ENCODE measurements around the gene SRMS.
"Not testable (repeated sequence)": the region's sequence is repeated elsewhere in the genome, so short reads cannot be mapped to it uniquely, and the experiment has no call there.

Gene SRMS

DNA sequence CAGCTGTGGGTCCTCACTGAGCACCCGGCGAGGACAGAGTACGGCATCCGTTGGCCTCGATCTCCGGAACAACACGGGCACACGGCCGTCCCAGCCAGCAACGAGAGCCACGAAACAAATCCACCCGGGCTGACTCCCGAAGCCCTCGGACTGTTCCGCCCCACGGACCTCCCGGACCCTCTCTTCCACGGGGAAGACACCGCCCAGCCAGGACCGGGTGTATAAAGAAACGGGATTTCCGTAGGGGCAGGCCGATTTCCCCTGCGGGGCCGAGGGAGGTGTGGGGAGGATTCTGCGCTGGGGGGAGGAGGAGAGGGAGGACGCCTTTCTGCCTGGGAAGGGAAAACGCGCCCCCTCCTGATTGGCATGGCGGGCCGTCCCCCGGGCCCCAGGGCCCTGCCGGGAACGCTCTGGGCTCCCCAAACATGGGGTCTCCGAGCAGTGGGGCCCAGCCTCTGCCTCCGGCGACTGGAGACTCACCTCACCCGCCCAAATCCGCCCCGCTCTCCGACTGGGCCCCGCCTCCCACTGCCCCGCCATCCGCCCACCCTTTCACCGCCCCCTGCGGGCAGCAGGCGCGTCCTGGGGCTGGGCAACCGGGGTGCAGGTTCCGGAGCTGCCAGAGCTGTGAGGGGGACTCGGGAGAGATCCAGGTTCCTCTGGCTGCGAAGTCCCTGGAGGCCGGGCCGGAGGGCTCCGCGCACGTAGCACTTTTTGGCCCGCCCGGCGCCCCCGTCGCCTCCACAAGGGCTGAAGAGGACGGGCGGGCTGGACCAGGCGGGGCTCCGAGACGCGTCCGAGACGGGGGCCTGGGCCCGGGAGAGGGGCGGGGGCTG lies 27.7 kb downstream of the SRMS start:
- DNase-seq, result peak; percentile 53

DNA sequence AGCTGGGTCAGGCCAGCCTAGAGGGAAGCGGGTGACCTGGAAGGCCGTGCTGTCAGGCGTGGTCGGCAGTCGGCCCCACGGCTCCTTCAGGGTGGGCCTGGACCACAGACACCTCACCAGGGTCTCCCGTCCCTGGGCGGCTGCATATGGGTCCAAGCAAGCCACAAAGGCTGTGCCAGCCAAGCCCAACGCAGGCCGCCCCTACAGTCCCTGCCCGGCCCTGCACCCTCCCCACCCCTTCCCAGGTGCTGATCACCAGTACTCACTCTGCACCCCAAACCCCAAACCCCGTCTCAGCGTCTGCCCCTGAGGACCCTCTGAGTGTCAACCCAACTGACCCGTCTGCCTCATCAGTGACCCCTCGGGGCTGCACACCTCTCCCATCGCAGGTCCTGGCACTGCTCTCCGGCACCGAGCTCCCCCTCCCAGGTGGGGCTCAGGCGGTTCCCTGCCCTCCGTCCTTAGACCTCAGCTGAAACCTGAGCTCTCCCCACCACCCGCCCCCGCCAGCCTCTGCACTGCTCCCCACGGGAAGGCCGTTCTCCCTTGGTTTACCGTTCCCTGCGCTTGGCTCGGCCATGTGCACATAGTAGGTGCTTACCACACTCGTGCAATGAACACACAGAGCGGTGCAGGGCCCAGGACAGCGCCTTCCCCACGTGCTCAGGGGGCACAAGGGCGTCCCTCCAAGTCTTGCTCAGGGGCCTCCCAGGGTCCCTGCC lies 28.4 kb downstream of the SRMS start:
- DNase-seq, result no peak

DNA sequence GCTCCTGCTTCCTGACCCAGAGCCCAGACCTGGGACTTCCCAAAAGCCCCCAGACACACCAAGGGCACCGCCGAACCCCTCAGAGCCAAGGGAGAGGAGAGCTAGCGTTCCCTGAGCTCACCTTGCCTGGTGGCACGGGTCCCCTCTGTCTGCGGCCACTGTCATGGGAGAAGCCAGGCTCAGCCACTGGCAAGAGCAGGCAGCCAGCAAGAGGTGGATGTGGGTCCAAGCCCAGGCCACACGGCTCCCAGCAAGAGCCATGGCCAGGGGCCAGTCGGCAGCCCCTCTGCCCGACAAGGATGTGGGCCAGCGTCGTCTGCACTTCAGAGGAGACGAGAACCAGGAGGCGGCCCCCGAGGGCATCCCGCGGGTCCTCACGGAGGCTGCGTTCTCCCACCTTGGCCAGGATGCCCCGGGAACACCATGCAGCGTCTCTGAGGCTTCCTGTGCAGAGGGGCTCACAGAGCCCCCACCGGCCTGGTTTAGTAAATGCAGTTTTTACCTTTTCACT lies 29.1 kb downstream of the SRMS start:
- DNase-seq, result no peak

DNA sequence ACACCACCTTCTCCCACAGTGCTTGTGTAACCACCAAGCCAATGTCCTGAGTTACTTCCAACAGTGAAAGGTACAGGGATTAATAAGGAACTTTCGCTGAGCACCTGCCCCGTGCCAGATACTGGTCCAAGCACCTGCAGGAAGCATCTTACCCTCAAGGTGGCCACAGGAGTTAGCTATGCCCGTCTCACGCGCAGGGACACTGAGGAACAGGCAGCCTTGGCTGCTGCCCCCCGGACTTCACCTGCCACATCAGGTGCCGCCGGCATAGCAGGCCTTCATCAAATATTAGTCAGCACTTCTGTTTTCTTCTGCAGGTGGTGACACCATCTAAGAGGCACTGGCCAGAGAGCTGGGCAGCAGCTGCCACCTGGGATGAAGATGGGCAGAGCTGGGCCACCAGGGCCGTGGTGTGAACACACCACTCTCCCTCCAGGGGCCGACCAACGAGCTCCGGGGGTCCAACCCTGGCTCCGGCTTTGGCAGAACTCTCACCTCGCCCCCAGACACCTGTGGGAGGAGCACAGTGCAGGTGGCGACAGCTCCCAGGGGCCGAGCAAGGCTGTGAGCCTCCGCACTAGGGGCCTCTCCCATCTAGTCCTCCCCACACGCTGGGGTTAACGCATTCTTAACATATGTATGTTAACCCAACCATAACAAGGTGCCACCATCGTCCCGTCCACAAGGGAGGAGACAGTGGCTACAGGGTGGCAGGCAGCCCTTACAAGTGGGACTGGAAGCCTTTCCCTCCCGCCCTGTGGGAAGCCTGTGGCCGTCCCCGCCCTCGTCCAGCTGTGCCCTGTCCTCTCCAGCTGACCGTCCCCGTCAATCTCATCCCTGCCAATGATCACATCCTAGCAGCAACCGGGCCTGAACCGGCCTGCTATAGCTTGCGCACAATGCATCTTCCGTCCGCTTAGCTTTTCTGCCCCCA lies 29.9 kb downstream of the SRMS start:
- DNase-seq, result no peak

DNA sequence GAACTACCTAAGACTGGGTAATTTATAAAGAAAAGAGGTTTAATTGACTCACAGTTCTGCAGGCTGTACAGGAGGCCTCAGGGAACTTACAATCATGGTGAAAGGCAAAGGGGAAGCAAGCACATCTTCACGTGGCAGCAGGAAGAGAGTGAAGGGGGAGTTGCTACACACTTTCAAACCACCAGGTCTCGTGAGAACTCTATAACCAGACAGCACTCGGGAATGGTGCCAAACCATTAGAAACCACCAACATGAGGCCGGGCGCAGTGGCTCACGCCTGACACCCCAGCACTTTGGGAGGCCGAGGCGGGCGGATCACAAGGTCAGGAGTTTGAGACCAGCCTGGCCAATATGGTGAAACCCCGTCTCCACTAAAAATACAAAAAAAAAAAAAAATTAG lies 33.0 kb downstream of the SRMS start:
- not testable (repeated sequence) for DNase-seq

DNA sequence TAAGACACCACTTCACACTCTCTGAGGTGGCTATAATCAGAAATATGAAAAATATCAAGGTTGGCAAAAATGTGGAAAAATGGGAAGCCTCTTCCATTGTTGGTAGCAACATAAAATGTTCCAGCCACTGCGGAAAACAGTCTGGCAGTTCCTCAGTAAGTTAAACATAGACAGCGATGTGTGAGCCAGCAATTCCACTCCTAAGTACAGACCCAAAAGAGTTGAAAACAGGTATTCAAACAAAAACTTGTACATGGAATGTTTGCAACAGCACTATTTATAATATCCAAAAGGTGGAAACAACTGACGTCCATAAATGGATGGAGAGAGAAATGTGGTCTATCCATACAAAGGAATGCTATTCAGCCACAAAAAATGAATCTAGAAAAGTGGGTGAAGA lies 34.3 kb downstream of the SRMS start:
- no peak for DNase-seq

DNA sequence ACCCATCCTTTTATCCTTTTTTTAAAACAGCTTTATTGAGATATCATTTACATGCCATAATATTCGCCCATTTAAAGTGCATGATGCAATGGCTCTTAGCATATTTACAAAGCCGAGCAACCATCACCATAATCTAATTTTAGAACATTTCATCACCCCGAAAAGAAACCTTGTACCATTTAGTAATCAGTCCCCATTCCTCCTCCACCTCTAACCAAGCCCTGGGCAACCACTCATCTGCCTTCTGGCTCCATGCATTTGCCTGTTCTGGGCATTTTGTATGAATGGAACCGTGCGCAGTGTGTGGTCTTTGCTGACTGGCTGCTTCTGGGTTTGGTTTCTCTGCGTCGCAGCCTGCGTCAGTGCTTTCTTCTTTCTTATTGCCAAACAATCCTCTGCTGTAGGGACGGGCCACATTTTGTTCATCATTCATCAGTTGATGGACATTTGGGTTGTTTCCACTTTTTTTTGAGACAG lies 38.4 kb downstream of the SRMS start:
- DNase-seq, result no peak

DNA sequence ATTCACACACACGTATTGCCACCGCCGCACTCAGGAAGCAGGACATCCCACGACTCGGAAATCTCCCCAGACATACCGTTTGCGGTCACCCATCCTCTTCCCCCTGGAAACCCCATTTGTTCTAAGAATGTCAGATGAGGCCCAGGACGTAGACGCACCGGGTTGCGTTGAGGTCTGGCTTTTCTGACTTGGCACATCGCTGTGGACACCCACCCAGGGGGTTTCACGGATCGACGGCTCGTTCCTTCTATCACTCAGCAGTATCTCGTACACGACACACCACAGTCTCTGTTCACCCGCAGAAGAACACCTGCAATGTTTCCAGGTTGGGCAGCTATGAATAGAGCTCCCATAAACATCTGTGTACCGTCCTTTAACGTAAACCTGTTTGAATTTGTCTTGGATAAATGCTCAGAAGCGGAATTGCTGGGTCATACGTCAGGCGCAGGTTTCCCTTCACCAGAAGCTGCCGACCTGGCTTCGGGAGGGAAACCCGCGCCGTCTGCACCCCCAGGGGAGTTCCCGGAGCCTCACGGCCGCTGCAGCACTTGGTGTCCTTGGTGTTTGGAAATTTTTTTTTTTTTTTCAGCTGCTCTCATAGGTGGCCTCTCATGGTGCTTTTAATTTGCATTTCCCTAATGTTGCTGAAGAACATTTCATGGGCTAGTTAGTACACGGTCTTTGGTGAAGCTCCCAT lies 39.3 kb downstream of the SRMS start:
- DNase-seq, result no peak

DNA sequence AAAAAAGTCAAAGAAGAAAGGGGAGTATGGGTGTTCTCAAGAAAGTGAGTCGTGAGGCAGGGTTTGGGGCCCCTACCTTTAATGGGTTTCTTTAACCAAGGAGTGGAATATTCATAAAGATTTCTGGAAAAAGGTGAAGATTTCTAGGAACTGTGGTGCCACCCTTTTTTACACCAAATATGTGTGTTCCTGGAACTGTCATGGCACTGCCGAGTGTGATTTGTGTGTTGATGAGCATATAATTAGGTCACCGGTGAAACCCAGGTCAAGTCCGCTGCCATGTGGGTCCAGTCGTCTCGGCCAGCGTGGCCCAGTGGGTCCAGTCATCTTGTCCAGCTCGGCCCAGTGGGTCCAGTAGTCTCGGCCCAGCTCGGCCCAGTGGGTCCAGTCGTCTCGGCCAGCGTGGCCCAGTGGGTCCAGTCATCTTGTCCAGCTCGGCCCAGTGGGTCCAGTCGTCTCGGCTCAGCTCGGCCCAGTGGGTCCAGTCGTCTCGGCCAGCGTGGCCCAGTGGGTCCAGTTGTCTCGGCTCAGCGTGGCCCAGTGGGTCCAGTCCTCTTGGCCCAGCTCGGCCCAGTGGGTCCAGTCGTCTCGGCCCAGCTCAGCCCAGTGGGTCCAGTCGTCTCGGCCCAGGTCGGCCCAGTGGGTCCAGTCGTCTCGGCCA lies 40.3 kb downstream of the SRMS start:
- no peak for DNase-seq

DNA sequence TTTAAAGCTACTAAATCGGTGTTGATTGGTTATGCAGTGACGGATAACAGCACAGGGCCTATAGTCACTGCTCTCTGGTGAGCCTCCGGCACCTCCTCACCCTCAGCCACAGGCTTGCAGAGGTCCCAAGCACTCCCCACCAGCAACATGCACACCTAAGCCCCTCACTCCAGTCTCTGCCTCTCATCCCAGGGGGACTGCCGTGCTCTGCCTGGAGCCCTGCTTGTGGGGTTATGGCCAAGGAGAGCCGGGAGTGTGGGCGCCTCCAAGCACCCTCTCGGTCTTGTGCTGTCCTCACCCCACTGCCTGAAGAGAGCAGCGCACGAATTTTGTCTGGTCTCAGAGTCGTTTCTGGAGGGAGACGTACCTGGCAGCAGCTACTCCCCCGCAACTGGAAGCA lies 41.8 kb downstream of the SRMS start:
- DNase-seq, result no peak

DNA sequence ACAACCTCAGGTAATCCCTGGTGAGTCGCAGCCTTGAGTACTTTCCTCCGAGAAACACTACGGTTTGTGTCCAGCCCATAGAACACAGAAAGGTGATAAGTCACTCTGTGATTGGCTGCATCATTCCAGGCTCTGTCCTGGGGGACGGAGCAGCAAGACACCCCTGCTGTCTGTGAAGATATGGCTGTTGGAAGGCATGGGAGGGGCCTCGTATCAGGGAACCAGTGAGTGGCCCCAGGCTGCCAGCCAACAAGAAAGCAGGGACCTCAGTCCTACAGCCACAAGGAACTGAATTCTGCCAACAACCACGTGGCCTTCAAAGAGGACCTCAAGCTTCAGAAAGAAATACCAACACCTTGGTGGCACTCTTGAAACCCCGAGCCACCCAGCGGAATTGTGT lies 42.3 kb downstream of the SRMS start:
- DNase-seq, result no peak

DNA sequence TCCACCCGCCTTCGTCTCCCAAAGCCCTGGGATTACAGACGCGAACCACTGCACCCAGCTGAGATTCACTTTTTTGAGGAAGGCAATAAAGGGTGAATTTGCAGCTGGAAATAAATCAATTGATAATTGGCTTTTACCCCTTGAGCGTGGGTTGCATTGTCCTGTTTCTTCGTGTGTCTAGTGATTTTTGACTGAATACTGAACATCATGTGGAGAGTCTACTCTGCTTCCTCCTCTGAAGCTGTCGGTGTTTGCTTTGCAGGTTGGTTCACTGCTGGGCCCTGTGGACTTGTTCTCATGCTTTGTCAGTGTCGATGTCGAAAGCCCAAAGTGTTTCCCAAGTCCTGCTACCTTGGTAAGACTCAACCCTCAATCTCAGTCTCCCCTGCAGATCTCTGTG lies 42.9 kb downstream of the SRMS start:
- DNase-seq, result no peak

DNA sequence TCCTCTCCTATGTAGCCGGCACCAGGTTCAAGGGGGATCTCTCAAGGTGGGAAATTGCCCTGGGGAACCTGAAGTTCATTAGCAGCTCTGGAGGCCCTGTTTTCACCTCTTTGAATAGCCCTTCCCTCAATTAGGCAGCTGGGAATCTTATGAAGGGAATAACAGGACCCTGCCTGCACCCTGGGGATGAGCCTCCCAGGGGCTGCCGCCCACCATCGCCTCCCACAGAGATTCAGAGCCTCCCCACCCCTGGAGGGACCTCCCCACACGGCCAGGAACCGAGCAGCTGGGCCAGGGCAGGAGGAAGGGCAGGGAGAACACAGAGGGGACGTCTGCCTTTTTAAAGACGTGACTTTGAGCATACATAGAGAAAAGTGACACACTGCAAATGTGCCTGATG lies 44.0 kb downstream of the SRMS start:
- no peak for DNase-seq

DNA sequence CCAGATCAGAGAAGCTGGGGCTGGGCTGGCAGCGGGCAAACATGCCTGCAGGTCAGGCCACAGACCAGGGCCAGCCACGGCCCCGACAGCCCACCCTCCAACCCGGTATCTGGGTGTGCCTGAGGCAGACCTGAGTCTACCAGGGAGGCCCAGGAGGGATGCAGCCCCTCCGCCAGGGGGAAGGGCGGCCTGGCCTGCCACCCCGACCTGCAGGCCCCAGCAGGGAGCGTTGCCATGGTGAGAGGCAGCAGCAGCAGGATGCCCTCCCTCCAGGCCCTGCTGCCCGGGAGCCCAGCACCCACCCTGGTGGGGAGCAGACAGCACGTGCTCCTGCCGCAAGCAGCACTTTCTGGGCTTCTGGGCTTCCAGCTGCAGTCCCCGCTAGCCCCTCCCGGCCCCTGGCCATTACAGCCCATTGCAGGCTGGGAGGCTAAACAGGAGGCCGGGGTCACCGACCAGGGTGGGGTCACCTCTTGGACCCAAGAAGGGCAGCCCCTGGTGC lies 44.8 kb downstream of the SRMS start:
- no peak for DNase-seq

DNA sequence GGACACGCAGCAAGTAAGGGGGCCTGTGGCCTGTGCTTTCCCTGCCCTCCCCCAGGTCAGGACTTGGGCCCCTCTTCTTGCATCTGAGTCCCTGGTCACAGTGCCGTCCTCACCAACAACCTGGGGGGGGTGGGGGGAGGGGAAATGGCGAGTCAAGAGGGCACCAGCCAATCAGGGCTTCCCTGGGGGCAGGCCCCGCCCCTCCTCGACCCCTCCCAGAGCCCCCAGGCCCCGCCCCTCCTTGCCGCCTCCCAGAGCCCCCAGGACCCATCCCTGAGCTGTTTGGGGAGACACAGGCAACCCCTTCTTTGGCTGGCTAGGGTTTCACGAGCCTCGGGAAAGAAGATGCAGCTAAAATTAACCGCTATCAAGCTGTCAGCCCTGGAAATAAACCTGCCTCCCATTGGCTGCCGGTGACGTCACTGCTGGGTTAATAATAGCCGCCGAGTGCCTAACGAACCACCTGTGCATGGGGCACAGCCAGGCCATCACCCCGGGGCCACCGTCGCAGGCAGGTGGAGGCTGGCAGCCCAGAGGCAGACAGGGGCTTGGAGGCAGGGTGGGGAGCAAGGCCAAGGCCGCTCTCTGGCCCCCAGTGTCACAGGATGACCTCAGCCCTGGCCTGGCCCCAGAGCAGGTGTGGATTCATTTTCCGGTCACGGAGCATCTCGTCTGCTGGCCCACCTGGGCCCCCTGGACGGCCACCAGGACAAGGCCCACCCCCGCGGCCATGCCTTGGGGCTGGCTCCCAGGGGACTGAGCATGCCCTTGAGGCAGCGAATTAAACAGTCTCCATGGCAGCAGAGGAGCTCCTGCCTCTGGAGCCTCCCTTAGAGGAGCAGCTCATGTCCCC lies 45.5 kb downstream of the SRMS start:
- no peak for DNase-seq

DNA sequence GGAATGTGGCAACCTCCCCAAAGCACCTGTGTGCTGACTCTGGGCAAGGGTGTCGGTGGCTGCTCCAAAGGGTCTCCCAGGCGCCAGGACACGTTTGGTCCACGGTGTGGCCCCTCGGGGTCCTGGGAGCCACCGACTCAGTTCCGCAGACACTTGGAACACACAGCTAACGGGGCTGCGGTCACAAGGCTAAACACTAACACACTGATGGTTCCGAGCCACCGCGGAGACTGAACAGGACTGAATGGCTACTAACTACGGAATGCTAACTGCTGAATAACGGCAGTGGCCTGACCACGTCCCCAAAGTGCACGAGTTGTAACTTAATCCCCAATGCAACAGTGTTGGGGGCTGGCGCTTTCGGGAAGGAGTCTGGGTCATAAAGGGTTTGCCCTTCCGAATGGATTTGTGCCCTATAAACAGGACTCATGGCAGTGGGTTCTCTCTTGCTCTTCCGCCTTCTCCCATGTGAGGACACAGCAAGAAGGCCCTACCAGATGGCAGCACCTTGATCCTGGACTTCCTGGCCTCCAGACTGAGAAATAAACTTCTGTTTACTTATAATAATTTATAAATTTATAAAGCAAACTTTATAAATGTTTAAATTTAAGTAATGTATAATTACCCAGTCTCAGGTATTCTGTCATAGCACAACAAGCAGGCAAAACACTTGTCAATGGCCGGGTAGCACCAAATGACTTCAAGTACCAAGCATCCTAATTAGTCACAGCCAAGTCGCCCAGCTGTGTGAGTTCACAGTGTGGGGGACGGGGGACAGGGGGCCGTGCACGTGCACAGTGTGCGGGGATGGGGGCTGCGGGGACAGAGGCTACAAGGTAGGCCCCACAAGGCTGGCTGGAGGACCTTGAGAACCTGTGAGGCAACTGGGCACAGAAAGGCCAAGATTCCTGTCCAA lies 46.4 kb downstream of the SRMS start:
- no peak for DNase-seq

DNA sequence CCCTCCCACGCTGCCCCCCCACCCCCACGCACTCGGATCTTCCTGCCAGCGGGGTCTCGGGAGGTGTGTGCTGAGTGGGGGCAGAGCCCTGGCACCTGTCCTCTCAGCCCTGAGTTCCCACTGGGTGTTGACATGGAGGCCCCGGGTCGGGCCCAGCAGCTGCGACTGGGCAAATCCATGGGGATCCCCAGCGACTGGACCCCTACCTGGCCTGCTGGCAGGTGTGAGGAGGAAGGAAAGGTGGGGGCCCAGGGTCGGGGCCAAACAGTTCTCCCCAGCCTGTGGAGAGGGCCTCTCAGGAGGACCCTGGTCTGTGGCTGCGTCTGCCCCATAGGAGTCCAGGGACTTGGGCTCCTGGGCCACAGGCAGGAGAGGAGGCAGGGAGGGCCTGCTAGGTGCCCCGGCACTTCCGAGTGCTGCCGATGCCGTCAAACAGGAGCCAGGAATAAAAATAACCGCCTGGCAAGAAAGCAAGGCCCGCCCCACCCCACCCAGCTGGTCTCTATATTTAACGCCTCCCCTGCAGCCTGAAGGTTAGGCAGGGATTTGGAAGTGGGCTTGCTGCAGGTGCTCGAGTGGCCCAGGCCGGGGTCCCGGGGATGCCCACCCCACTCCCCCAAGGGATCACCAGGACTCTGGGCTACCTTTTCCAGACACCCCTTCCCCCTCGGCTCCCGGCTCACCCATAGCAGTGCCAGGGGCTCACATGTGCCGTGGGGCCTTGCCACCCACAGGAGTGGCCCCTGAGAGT lies 47.2 kb downstream of the SRMS start:
- DNase-seq, result no peak

DNA sequence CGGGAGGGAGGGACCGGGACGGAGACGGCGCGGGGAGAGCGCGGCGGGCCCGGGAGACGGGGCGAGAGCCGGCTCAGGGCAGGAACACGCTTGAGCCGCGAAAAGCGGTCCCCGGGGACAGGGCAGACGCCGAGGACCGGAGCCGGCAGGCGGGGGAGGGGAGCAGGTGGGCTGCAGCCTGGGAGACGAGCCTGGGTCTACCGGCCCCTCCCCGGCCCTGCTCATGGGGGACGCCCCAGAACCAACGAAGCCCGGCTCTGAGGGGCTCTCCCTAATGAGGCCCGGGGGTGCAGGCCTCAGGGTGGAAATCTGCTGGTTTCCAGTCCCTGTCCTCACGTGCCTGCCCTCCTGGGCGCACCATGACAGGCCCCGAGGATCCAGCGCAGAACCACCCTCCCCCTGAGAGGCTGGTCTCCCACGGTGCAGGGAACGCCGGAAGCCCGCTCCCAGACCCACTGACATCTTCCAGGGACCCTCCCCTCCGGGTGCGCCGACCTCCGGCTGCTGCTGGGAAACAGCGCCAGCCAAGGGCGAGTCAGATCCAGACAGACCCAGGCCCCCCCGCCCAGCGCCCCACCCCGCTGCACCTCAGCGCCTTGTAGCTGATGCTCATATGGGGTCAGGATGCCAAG lies 48.1 kb downstream of the SRMS start:
- no peak for DNase-seq

All from activated CD4-positive, alpha-beta T cell treated with anti-CD3 and anti-CD28 coated beads, Interleukin-2, amount 50 U/mL, for 1 hour (primary cell).